Brain microvascular endothelial cell (primary cell): ENCODE data around the gene TMEM19.
A peak's percentile ranks its signal among the peaks of the same experiment; 100 is the strongest.
"Not testable (repeated sequence)": the region's sequence is repeated elsewhere in the genome, so short reads cannot be mapped to it uniquely, and the experiment has no call there.

Experiments
- DNase-seq: peaks from one replicate; pipeline ENCODE4 v3.0.0-alpha.2; 2020
- H3K27ac ChIP-seq: fragments of 250-450 bp; sonication (Bioruptor Pico); 2 replicates; pipeline ENCODE4 v1.5.1; 2020; ENCODE audit warnings: mild to moderate bottlenecking, moderate library complexity
- H3K27me3 ChIP-seq: fragments of 250-450 bp; sonication (Bioruptor Pico); replicated peaks from 2 replicates; pipeline ENCODE4 v1.5.1; 2020; ENCODE audit warnings: mild to moderate bottlenecking
- H3K36me3 ChIP-seq: fragments of 250-450 bp; sonication (Bioruptor Pico); replicated peaks from 2 replicates; pipeline ENCODE4 v1.5.1; 2020; ENCODE audit warnings: mild to moderate bottlenecking
- H3K4me3 ChIP-seq: 2 replicates; pipeline ENCODE4 v1.5.1; 2011; ENCODE audit warnings: low read depth, mild to moderate bottlenecking, control low read depth, low read length, moderate library complexity
- in situ Hi-C: cut with HindIII; loops from 2 replicates; pipeline ENCODE4 v1.10.0; 2017; ENCODE audit warnings: low sequenced_read_pairs, low pct_ligation_motif_present
- TF ChIP-seq, protein P1 (sequence below): IDR thresholded peaks from 2 replicates; pipeline ENCODE4 v1.5.1; 2011; ENCODE audit warnings: low read depth, mild to moderate bottlenecking, moderate library complexity, low read length, control low read depth, inconsistent platforms; ENCODE audit errors: missing control alignments

TMEM19 gene

DNA sequence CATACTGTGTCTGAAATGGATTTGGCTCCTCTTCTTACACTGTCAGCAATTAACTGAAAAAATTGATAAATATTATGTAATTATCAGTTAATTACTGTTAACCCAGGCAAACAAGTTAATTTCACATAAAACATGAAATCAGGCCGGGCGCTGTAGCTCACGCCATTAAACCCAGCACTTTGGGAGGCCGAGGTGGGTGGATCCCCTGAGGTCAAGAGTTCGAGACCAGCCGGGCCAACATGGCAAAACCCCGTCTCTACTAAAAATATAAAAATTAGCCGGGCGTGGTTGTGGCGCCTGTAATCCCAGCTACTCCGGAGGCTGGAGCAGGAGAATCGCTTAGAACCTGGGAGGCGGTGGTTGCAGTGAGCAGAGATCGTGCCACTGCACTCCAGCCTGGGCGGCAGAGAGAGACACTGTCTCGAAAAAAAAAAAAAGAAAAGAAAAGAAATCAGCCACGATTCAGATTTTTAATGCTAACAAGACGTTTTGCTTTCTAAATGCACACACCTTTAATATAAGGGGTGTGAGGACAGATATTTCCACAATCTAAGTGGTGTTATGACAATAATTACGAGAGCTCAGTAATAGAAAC lies 473 bp upstream of the TMEM19 start:
- Histone ChIP-seq H3K27ac (peak overlapping the region; percentile 76), H3K27me3 (no peaks in the 10 kb centered on the region), H3K4me3 (peak overlapping the region; percentile 84), H3K36me3 (no peaks in the 10 kb centered on the region)
- TF ChIP-seq, protein P1, sequence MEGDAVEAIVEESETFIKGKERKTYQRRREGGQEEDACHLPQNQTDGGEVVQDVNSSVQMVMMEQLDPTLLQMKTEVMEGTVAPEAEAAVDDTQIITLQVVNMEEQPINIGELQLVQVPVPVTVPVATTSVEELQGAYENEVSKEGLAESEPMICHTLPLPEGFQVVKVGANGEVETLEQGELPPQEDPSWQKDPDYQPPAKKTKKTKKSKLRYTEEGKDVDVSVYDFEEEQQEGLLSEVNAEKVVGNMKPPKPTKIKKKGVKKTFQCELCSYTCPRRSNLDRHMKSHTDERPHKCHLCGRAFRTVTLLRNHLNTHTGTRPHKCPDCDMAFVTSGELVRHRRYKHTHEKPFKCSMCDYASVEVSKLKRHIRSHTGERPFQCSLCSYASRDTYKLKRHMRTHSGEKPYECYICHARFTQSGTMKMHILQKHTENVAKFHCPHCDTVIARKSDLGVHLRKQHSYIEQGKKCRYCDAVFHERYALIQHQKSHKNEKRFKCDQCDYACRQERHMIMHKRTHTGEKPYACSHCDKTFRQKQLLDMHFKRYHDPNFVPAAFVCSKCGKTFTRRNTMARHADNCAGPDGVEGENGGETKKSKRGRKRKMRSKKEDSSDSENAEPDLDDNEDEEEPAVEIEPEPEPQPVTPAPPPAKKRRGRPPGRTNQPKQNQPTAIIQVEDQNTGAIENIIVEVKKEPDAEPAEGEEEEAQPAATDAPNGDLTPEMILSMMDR = no peak
- DNase-seq = no peak
- in situ Hi-C loops = no loop called here

DNA sequence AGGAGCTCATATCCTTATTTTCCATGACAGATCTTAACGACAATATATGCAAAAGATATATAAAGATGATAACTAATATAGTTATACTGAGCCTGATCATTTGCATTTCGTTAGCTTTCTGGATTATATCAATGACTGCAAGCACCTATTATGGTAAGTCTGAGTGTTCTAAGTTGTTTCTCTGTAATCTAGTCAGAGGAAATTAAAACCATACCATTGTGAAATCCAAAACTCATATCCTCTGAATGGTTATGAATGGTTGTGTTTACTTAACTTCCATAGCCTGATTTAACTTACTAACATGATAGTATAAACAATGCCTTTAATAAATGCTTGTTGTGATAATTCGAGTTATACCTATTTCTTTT lies 760 bp downstream of the TMEM19 start:
- in situ Hi-C loops = no loop called here

DNA sequence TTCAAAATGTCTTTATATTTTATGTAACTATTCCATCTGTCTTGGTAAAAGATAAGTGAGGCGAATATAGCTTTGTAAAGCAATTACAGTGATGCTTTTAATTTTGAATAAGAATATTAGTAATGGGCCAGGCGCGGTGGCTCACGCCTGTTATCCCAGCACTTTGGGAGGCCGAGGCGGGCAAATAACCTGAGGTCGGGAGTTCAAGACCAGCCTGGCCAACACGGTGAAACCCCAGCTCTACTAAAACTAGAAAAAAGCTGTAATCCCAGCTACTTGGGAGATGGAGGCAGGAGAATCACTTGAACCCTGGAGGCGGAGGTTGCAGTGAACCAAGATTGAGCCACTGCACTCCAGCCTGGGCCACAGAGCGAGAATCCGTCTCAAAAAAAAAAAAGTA lies 1.3 kb downstream of the TMEM19 start:
- DNase-seq, H3K36me3 ChIP-seq, H3K27ac ChIP-seq, H3K27me3 ChIP-seq, in situ Hi-C loops: not testable (repeated sequence)
- peak overlapping the region; percentile 84 for H3K4me3 ChIP-seq

More for the DNA sequence above, 760 bp downstream of the TMEM19 start:
- Histone ChIP-seq H3K4me3 (peak overlapping the region; percentile 84), H3K36me3 (no peaks in the 10 kb centered on the region), H3K27me3 (no peaks in the 10 kb centered on the region), H3K27ac (peak overlapping the region; percentile 76)
- TF ChIP-seq, protein P1 = no peak
- DNase-seq = no peak

DNA sequence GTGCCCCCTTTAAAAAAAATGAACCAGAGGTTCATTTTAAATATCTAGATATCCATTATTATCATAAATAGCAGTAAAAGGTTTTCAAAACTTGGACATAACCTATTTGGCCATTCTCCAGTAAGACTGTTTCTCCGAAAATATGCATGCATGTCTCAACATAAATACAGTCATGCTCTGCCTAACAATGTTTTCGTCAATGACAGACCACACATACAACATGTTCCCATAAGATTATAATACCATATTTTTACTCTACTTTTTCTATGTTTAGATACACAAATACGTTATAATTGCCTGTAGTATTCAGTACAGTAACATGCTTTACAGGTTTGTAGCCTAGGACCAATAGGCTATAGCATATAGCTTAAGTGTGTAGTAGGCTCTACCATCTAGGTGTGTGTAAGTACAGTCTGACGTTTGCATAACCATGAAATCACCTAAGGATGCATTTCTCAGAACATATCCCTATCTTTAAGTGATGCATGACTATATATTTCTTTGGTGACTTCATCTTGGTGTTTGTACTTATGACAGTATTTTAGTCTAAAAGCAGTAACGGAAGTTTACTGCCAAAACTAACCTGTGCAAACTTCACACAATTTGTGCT lies 3.2 kb downstream of the TMEM19 start:
- Histone ChIP-seq H3K27ac (no peak overlapping the region), H3K36me3 (no peaks in the 10 kb centered on the region), H3K27me3 (no peaks in the 10 kb centered on the region), H3K4me3 (no peak overlapping the region)
- TF ChIP-seq, protein P1 = no peak
- in situ Hi-C loops = no loop called here
- no peak for DNase-seq

DNA sequence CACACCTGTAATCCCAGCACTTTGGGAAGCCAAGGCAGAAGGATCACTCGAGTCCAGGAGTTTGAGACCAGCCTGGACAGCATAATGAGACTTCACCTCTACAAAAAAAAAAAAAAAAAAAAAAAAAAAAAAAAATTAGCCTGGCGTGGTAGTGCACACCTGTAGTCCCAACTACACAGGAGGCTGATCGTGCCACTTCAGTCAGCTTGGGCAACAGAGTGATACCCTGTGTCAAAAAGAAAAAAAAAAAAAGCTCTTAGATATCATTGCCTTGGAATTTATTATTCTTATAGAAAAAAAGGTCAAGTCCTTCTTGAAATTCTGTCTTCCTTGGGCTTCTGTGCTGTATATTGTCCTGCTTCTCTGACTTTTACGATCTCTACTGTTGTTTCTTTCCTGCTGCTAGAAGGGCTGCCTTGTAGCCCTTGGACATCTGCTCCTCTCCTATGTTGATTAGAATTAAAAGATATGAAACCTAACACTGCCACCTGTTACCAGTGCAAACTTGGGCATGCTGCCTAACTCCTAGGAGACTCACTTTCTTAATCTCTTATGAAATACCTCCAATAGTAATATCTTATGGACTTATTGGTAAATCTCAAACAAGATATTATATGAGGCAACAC lies 5.7 kb downstream of the TMEM19 start:
- DNase-seq = no peak
- Histone ChIP-seq H3K4me3 (no peak overlapping the region), H3K27me3 (no peaks in the 10 kb centered on the region), H3K27ac (no peak overlapping the region), H3K36me3 (no peaks in the 10 kb centered on the region)
- in situ Hi-C loops = no loop called here
- TF ChIP-seq, protein P1 = no peak

DNA sequence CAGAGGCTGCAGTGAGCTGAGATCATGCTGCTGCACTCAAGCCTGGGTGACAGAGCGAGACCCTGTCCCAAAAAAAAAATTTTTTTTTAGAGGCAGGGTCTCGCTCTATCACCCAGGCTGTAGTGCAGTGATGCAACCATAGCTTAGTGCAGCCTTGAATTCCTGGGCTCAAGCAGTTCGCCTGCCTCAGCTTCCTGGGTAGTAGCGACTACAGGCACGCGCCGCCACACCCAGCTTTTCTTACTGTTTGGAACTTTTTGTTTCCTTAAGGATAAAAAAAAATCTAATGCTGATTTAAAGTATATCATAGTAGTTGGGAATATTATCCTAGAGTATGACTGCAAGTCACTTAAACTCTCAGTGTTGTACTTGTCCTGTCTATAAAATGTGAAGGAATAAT lies 7.2 kb downstream of the TMEM19 start:
- no peak overlapping the region for H3K27ac ChIP-seq
- DNase-seq = no peak
- TF ChIP-seq, protein P1 = no peak
- in situ Hi-C loops = no loop called here
- no peaks in the 10 kb centered on the region for H3K27me3 ChIP-seq
- H3K36me3 ChIP-seq = no peaks in the 10 kb centered on the region
- H3K4me3 ChIP-seq = no peak overlapping the region

DNA sequence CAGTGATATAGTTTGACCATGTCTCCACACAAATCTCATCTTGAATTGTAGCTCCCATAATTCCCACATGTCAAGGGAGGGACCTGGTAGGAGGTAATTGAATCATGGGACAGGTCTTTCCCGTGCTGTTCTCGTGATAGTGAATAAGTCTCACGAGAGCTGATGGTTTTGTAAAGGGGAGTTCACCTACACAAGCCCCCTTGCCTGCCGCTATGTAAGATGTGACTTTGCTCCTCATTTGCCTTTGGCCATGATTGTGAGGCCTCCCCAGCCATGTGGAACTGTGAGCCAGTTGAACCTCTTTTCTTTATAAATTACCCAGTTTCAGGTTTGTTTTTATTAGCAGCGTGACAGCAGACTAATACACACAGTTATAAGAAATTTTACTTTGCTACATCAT lies 7.8 kb downstream of the TMEM19 start:
- in situ Hi-C loops, H3K36me3 ChIP-seq, H3K27me3 ChIP-seq: not testable (repeated sequence)

More for the DNA sequence above, 7.8 kb downstream of the TMEM19 start:
- DNase-seq, H3K27ac ChIP-seq, H3K4me3 ChIP-seq: not testable (repeated sequence)
